Measurements from ENCODE around the gene FANCE.
A peak's percentile ranks its signal among the peaks of the same experiment; 100 is the strongest.

FANCE gene

DNA sequence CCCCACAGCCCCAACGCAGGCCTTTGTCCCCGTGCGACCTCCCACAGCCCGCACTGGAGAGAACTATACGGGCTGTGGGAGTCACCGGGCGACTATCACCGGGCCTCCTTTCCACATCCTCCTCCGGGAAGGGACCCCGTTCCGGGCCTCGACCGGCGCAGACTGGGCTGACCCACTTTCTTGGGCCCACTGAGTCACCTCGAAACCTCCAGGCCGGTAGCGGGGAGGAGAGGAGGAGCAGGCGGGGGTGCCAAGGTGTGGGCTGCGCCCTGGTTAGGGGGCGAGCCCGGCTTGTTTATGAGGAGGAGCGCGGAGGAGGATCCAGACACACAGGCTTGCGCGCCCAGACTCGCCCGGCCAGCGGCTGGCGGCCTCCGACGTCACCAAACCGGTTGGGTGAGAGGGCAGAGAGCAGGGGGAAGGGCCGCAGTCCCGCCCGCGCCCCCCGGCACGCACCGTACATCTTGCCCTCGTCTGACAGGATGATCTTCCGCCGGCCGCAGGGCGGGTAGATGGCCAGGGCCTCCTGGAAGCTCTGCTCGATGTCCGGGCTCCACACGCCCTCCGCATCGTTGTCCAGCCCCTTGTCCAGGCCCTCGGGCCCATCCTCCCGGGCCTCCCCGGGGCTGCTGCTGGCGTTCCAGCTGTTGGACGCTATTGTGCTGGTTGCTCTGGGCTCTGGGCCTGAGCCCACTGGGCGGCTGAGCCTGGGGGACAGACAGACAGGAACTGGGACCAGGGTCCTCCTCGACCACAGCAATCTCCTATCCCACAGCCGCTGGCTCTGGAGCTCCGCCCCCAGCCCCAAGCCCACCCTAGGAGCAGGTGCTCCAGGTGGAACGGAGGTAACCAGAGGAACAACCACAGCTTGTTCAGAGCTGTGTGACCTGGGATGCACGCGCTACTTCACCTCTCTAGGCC is 34.1 kb downstream of the FANCE start:
- no peak for DNase-seq

GRCh38 chr6:35487658-35488516 is 35.7 kb downstream of the FANCE start:
- DNase-seq = peak; percentile 49

- no peak for DNase-seq
Measured at GRCh38 chr6:35488517-35488862, 36.4 kb downstream of the FANCE start.

DNA sequence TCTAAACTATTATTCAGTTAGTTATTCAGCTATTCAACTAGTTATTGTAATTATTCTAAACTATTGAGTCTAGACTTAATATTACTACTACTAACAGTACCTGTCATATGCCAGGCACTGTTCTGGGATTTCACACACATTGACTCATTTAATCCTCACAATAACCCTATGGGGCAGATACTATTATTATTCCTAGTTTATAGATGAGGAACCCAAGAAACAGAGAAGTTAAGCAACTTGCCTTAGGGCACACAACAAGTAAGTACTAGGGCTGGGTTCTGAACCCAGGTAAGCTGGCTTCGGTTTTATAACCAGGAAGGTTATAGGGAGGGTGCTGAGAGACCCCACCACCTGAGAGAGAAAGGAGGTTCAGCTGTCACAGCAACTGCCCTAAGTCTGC is 36.9 kb downstream of the FANCE start:
- DNase-seq = no peak

- DNase-seq = peak; percentile 96
Measured at GRCh38 chr6:35489995-35490791, 38.1 kb downstream of the FANCE start.

- no peak for DNase-seq
Measured at GRCh38 chr6:35490821-35491557, 38.9 kb downstream of the FANCE start.

DNA sequence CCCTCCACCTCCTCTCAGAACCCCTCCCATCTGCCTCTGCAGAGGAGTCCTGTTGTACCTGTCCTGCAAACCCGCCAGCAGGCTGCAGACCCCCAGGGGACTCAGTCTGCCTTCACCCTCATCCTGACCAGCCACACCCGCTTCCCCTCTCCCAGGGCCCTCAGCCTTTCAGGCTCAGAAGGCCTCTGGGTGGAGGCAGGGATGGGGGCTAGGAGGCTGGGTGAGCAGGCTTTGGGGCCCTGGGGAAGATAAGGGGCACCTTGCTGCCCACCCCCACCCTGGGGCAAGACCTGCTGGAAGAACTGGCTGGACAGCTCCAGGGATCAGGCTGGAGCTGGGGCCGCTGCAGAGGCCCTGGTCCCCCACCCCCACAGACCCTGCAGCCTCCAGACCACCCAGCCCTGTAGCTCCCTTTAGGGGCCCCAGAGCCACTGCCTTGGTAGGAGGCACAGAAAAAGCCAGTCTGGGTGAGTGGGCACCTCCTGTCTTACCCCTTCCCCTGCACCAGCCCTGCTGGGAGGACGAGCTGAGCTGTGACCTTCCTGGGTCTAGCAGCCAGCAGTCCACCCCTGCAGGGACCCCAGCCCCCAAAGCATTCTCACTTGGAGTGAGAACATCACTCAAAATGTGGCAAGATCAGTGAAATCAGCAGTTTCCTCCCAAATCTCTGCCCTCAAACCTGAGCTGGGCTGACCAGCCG is 39.6 kb downstream of the FANCE start:
- DNase-seq = no peak

GRCh38 chr6:35492258-35492973 is 40.3 kb downstream of the FANCE start:
- no peak for DNase-seq

DNA sequence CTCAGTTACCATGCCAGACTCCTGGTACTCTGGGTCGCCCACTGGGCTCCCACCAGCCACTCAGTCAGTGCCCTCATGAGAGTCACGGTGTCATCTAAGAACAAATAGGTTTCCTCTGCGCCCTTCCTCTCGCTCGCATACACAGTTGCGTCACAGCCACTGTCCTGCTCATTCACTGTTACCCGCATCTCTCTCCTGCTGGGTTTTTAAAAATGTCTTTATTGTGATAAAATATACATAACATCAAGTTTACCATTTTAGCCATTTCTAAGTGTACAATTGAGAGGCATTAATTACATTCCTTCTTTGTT is 40.8 kb downstream of the FANCE start:
- DNase-seq = no peak

DNA sequence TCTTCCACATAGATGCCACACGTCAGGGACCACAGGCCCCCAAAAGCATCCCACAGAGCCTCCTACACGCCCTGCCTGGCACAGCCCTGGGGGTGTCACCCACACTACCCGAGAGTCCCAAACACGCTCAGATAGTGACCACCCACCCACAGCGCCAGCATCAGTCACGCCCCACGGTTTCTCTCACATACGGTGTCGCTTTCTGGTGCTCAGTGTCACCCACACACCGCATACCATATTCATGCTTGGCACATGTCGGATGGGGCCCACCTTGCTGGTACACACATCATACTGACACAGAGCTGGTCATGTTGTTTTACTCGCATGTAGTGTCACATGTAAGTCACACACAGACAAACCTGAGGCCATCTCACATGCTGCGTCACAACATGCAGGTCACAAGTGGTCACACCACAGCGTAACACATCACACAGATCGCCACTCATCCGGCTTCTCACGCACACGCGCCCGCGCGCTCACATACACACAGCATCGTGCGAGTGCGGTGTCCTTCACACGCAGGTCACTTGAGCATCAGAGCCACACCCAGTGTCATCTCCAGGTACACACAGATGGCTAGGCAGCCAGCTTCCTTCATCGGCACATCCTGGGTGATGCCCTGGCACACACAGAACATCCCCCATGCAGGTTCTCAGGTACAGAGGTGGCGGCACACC is 41.3 kb downstream of the FANCE start:
- no peak for DNase-seq

DNA sequence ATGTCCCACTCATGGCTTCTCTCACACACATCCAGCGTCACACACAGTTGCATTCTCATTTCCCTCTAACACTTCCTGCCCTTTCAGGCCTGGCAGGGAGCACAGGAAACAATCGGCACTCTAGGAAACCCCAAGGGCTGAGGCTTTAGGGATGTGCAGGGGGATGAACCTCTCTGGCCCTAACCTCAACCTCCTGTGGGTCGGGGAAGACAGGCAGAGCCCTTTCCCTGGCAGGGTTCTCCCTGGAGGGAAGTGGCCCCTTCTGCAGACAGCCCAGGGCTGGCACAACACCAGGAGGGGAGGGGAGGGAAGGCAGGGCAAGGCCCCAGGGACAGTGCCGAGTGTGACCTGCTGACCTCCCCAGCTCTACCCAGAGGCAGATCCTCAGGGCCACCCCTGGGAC is 42.0 kb downstream of the FANCE start:
- no peak for DNase-seq

- DNase-seq = no peak
Measured at GRCh38 chr6:35495258-35496035, 43.3 kb downstream of the FANCE start.

DNA sequence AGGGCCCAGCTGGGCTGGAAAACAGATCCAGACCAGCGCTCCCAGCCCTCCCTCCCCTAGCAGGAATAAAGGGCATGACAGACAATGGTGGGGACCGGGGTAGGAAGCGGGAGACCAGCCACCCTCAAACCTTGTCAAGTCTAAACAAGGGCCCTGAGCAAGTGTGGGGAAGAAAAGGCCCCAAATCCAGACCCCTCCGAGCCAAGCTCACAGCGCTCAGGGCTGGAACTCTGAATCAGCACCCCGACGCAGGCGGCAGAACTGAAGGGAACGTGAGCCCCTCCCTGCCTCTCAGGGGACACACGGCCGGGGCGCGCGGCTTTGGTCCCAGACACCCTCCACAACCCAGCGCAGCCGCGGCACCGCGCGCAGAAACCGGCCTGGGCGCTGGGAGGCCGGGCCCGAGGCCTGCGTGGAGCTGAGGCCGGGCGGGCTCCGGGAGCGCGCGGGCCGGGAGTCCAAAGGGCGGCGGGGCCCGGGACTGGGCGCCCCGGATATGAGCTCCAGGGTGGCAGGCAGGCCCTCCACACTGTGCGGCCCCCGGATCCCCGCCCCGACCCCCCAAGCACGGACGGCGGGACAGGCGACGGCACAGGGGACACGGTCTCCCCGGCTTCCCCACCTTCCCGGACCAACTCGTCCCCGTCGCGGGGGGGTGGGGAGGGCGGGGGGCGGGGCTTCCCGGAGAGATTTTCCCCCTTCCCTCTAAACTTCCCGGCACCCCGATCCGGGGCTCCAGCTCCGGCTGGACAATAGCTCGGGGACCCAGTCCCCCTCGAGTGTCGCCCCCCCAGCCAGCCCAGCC is 44.1 kb downstream of the FANCE start:
- DNase-seq = no peak

GRCh38 chr6:35496841-35497570 is 44.9 kb downstream of the FANCE start, which contains the start of gene TEAD3:
Gene TEAD3 (minus strand): TSS chr6:35497079.
- peak; percentile 77 for DNase-seq

- DNase-seq = peak; percentile 73
Measured at GRCh38 chr6:35497571-35498421, 45.7 kb downstream of the FANCE start.

GRCh38 chr6:35498422-35499067 is 46.4 kb downstream of the FANCE start:
- no peak for DNase-seq

- DNase-seq = no peak
Measured at GRCh38 chr6:35499372-35499771, 47.2 kb downstream of the FANCE start.
